HG03045 (cell line): ENCODE measurements around the gene TYR.
"Not testable (repeated sequence)": the region's sequence is repeated elsewhere in the genome, so short reads cannot be mapped to it uniquely, and the experiment has no call there.

ENCODE experiments used
- ATAC-seq: cut with Tn5 transposase; IDR thresholded peaks from one replicate; pipeline ENCODE4 v1.9.1; 2021; ENCODE audit warnings: mild to moderate bottlenecking, moderate library complexity; ENCODE audit not compliant: unreplicated experiment

The TYR gene

DNA sequence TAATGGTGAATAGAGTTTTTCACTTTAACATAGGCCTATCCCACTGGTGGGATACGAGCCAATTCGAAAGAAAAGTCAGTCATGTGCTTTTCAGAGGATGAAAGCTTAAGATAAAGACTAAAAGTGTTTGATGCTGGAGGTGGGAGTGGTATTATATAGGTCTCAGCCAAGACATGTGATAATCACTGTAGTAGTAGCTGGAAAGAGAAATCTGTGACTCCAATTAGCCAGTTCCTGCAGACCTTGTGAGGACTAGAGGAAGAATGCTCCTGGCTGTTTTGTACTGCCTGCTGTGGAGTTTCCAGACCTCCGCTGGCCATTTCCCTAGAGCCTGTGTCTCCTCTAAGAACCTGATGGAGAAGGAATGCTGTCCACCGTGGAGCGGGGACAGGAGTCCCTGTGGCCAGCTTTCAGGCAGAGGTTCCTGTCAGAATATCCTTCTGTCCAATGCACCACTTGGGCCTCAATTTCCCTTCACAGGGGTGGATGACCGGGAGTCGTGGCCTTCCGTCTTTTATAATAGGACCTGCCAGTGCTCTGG, at the start of gene TYR:
Gene TYR, plus strand, starts transcription at position 185 of the 541 bp plus-strand sequence. Its CDS starts 79 bp downstream, at position 264.
- no peak for ATAC-seq

DNA sequence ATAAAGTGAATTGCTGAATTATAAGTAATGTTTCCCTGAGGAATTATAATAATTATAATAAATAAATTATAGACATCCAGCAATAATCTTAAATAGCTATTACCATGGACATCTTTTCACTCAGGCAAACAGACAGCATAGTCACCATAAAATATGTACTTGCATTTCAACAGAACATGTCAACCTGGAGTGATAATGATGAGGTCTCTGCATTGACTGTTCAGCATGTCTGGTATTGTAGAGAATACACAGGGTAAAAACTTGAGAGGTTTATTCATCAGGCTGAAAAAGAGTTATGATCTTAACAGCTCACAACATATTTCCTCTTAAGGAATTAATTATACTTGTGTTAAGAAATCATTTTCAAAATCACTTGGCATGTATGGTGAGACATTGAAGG, 41.1 kb upstream of the TYR start:
- no peak for ATAC-seq

DNA sequence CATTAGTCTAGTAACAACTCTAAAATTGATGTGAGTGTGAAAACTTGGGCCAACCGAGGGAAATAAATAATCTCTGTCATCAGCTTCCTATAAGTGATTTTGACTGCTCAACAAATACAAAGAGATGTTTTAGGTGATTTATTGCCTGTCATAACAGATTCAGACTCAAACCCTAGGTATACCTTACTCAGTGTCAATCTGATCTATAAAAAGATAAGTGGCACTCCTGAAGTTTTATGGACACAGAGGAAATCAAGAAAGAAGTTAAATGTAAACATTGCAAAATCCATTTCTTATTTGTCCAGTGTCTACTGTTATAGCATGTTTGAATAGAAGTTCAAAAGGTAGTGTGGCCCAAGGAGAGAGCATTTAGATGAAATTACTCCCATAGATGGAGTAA, 30.4 kb upstream of the TYR start:
- no peak for ATAC-seq

DNA sequence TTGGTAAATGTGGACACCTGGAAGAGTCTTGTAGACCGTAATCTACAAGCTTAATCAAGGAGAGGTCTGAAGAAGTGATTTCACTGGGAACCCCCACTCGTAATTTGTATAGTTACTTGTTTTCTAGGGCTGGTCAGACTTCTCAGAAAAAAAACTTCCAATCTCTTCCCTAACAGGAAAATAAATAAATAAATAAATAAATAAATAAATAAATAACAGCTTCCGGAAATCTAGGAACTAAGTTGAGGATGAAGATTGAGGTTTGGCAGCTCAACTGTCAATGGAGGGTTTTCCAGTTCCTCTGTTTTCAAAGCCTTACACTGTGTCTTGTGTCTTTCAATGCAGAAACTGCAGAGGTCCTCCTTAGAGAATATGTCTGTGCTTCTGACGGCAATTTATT, 17.7 kb upstream of the TYR start:
- no peak for ATAC-seq

DNA sequence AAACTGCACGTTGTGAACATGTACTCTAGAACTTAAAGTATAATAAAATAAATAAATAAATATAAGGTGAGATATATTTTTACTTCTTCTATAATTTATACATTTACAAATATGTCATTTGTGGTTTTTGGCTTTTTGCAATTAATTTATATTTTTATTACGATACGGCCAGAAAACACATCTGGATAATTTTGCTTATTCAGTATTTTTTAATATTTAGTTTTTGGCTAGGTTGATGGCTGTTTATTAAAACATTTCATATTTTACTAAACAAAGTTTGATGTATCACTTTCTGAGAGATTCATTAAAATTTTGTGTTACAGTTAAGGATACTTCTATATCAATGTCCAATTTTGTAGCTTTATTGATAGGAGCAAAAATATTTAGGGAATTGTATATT, 15.7 kb upstream of the TYR start:
- no peak for ATAC-seq

DNA sequence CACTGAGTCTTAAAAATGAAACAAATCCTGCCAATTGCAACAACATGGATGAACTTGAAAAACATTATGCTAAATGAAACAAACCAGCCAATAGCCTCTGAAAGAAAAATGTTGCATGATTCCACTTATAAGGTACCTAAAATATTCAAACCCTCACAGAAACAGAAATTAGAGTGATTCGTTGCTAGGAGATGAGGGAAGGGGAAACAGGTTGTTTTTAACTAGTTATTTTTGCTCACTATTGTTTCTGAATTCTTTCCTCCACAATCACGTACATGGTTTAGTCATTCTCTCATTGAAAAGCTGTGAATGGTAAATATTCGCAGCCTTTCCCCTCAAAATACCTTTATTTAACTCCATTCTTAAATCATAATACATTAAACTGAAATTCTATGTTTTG, 14.0 kb upstream of the TYR start:
- ATAC-seq, result no peak

DNA sequence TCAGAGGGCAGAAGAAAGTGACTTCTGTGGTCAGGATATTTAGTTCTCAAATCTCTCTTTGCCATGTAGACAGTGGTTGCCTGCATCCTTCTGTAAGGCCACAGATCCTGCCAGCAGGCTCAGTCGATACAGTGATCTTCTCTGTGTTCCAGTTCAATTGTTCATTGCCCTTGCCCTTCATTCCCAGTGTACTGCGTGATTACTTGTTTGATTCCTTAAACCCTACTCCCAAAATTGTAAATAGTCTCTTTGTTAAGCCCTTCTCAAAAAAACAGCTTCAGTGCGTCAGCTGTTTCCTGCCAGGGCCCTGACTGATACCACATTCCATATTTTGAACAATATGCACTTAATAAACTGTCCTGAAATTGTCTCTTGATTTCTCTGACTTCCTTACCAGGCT, 9.3 kb upstream of the TYR start:
- no peak for ATAC-seq

DNA sequence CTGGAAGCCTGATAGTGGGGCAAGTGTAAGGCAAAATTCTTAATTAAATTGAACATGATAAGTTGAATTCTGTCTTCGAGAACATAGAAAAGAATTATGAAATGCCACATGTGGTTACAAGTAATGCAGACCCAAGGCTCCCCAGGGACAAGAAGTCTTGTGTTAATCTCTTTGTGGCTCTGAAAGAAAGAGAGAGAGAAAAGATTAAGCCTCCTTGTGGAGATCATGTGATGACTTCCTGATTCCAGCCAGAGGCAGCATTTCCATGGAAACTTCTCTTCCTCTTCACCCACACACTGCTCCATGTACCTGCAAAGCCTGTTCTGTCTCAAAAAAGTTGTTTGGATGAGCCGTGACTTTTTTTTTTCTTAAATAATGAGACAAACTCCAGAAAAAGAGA, 1.9 kb upstream of the TYR start:
- no peak for ATAC-seq

DNA sequence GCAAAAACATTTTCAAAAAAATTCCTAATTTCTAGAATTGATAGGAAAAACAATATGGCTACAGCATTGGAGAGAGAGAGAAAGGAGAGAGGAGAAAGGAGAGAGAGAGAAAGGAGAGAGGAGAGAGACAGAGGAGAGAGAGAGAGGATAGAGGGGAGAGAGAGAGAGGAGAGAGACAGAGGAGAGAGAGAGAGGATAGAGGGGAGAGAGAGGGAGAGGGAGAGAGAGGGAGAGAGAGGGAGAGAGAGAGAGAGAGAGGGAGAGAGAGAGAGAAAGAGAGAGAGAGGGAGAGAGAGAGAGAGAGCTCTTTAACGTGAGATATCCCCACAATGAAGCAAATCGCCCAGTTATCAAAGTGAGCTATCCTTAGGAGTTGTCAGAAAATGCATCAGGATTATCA, 737 bp upstream of the TYR start:
- ATAC-seq, result no peak

DNA sequence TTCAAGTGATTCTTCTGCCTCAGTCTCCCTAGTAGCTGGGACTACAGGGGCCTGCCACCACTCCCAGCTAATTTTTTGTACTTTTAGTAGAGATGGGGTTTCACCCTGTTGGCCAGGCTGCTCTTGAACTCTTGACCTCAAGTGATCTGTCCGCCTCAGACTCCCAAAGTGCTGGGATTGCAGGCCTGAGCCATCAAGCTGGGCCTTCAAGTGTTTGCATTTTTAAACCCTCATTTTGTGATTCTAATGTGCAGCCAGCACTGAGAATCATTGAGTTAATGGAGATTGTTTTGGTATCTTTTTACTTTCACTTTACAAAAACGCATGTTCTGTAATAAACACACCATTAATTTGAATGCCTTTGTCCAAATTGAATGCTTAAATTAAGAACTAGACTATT, 3.4 kb downstream of the TYR start:
- ATAC-seq, result no peak

DNA sequence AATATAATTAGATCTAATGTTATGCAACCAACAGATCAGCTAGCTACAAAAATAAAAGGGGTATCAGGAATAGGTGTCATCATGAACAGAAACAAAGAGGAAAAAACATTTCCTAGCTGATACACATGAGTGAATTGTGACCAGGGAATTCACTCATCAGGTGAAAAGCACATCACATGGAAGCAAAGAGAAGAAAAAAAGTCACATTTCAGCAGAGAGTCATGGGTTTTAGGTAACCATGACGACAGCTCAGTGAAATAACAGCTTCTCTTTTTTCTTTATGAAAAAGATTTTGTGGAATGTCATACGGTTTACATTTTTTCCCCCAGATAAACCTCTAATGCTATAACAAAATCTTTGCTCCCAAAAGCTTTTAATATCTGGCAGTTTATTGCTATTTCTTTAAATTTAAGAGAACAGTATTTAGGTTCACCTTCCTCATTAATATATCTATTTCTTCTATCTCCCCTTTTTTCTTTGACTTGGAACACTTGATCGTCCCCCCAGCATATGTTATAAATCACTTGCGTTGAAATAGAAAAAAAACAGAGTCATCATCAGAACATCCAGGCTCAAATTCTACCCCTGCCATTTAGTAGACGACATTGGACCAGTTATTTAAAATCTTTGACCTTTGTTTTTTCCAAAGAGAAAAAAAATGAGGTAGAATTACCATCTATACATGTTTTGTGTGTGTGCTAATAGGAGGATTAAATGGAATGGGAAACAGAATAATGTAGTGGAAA, 5.3 kb downstream of the TYR start:
- ATAC-seq, result no peak

DNA sequence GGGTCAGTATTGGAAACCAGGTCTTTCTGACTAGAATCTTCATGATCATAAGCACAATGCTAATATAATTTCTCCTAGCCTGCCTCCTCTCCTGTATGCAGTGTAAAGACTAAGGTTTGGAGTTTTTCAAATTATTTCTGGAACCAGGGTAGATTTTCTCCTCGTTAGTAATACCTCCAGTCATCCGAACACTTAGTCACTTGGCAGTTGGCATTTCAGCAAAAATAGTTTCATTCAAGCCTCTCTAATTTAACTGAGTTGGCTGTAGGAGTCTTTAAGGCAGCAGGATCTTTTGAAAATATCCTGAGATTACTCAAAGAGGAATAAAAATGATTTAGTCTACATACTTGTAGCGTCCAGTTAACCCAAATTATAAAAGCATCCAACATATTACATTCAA, 6.3 kb downstream of the TYR start:
- no peak for ATAC-seq

DNA sequence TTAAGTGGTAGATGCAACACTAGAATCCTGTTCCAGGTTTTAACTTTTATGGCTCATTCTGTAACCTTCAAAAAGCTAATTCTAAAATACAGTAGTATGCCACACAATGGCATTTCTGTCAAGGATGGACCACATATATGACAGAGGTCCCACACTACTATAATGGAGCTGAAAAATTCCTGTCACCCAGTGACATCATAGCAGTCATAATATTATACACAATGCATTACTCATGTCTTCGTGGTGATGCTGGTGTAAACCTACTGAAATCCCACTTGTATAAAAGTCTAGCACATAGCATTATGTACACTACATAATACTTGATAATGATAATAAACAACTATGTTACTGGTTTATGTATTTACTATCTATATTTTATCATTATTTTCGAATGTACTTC, 12.1 kb downstream of the TYR start:
- ATAC-seq, result no peak

DNA sequence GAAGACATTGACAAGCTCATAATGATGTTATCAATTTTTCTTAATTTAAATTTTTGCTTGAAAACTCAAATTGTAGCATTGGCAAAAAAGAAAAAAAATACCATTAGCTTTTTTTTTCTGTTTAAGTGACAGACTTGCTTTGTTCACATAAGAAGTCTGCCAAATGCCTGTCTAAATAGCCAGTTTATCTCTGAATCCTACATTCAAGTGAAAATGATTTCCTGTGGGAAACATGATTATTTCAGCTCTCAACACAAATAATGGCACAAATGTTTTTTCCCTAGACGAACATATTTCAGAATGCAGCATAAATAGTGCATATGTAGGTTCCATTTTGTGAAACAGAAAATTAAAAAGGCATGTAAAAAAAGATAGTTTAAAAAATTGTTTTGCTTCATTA, 23.5 kb downstream of the TYR start:
- ATAC-seq, result no peak

DNA sequence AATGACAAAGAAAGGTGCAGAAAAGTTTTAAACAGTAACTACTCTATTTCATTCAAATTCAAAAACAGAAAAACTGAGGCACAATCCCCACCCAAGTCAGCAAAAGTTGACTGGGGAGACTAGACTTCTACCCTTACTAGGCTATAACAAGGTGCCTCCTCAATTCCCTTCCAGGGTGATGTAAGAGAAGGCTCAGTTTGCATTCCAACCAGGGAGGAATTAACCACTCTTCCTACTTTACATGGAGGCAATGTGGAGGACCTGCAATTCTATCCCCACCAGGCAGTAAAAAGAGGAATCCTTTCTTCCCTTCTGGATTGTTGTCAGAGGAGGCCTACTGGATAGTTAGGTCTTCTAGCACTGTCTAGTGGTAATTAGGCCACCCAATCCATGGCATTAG, 26.1 kb downstream of the TYR start:
- ATAC-seq, result no peak

DNA sequence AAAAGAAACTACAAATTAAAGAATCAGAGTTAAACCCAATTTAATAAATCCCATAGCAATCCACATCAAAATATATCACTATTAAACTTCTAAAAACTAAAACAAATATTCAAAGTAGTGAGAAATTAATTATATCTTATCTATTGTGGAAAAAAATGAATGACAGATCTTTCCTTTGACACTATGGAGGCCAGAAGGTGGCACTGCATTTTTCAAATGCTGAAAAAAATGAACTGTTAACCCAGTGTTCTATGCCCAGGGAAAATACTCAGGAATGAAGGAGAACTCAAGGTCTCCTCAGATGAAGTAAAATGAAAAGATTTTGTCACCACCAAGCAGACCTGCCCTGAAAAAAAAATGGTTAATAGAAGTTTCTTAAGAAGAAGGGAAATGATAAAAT, 27.7 kb downstream of the TYR start:
- ATAC-seq, result no peak

DNA sequence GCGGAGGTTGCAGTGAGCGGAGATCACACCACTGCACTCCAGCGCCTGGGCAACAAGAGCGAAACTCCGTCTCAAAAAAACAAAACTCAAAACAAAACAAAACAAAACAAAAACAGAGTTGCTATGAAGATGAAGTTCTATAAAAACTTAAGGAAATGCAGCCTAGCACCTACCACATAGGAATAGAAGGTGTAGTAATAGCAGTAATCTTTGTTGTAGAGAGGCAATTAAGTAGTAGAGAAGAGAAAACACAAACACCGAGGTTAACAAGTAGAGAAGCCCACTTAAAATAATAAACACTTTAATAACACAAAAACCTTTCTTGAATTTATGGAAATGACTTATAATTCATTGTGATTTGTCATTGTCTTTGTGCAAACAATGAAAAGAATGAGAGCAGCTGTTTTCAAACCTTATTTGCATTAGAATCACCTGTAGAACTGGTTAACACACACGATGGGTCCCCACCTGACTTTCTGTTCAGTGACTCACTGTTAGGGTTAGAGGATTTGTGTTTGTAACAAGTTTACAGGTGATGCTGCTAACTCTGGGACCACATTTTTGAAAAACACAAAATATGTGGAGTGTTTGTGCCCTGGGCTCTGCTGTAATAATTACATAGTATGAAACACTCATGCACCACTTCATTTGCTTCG, 43.1 kb downstream of the TYR start:
- ATAC-seq, result no peak

DNA sequence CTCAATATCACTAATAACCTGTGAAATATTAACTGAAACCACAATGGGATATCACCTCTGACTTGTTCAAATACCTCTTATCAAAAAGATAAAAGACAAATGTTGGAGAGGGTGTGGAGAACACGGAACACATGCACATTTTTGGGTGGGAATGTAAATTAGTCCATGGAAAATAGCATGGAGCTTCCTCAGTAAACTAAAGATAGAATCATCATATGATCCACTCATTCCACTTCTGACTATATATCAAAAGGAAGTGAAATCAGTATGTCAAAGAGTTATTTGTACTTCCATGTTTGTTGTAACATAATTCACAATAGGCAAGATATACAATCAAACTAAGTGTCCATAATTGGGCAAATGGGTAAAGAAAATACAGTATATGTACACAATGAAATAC, 57.4 kb downstream of the TYR start:
- no peak for ATAC-seq

DNA sequence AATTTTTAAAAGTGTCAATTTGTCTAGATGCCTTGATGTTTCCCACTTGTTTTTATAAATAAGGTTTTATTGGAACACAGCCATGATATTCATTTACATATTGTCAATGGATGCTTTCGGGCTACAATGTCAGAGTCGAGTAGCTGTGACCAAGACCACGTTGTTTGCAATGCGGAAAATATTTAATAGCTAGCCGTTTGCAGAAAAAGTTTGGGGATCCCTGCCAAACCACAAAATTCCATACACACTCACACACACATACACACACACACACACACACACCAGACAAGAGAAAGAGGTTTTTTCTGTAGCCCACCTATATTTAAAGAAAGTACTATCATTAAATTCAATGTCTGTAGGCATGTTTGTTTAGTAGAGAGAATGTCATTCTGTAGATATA, 58.3 kb downstream of the TYR start:
- ATAC-seq, result no peak

DNA sequence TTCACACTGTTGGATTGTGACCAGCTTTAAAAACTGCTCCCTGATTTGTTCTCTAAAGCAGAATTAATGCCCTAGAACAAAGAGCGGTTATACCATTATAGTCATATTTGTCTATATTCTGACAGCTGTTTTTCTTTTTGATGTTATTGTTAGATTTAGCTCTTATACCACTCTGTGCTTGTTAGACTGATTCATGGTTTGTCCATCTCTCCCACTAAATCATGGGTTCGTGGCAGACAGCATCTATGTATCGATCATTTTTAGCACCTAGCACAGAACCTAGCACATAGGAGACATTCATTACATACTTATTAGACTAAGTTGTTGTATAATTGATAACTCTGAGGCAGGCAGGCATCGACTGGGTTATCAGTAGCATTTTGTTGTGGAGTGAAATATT, 69.3 kb downstream of the TYR start:
- ATAC-seq, result not testable (repeated sequence)

DNA sequence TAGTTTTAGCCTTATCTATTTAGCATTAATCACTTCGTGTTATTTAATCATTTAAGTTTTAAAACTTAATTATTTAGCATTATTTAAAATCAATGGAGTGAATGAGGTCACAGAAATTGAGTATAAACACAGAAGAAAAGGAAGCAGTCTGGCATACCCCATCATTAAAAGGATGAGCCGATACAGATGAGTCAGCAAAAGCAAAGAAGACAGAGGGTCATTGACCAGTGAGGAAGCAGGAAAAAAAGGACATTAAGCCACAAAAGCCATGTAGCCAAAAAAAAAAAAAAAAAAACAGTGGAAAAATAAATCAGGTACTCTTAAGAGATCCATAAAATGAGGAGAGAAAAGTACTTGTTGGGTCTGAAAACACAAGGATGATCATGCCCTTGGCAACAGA, 71.5 kb downstream of the TYR start:
- no peak for ATAC-seq

DNA sequence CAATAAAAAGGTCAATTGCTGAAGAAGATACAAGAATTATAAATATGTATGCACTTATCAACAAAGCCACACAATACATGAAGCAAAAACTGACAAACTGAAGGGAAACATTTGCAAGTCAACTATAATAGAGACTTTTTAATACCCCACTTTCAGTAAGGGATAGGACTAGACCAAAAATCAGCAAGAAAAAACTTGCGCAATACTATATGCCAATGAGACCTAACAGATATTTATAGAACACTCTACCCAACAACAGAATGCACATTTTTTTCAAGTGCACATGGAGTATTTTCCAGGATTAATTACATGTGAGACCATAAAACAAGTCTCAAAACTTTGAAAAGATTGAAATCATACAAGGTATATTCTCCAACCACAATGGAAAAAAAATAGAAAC, 83.8 kb downstream of the TYR start:
- ATAC-seq, result not testable (repeated sequence)
